Activated CD4-positive, CD25-positive, alpha-beta regulatory T cell treated with anti-CD3 and anti-CD28 coated beads, Interleukin-2, amount 50 U/mL, for 24 hours (primary cell): ENCODE results near the gene ZNF292.
"Not testable (repeated sequence)": the region's sequence is repeated elsewhere in the genome, so short reads cannot be mapped to it uniquely, and the experiment has no call there.

Source experiments
- ATAC-seq, 2 donors: fragments of 150-1000 bp; cut with Tn5 transposase; one replicate each; pipeline ENCODE4 v1.10.0; 2021; ENCODE audit warnings: mild to moderate bottlenecking in 1 of 2, moderate library complexity in 1 of 2

Gene ZNF292

GRCh38 chr6:87214831-87215230 lies 59.5 kb downstream of the ZNF292 start:
- ATAC-seq, result no peak

- ATAC-seq, result no peak
Observed at GRCh38 chr6:87220997-87221396, 65.6 kb downstream of the ZNF292 start.

DNA sequence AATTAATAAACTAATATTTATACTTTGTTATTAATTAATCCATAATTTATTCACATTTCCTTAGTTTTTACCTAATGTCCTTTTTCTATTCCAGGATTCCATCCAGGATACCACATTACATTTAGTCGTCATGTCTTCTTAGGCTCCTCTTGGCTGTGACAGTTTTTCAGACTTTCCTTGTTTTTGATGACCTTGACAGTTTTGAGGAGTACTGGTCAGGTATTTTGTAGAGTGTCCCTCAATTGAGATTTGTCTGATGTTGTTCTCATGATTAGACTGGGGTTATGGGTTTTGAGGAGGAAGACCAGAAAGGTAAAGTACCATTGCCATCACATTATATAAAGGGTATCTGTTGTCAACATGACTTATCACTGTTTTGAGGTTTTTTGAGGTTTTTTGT lies 67.3 kb downstream of the ZNF292 start:
- ATAC-seq, result no peak

DNA sequence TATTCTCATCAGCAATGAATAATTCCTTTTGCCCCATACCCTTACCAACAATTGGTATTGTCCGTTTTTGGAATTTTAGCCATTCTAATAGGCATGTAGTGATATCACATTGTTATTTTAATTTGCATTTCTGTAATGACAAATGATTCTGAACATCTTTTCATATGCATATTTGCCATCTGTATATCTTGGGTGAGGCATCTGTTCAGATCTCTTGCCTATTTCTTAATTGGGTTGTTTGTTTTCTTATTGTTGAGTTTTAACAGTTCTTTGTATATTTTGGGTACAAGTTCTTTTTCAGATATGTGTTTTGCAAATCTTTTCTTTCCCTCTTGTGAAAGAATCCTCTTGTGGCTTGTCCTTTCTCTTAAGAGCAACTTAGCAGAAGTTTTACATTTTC lies 69.6 kb downstream of the ZNF292 start:
- no peak for ATAC-seq

DNA sequence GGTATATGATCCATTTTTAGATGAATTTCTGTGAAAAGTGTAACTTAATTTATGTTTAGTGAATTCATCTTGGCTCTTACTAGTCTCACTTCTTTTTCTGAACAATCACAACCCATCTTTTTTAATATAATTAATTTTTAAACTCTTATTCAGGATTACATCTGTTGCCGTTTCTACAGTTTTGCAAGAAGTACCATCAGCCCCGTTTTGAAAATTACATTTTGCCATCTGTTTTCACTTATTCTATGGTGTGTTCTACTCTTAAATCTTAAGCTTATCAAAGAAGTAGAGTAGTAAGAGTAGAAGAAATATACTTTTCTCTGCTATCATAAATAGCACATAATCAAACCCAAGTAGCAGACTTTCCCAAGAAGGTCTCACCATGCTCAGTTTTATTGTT lies 70.1 kb downstream of the ZNF292 start:
- ATAC-seq, result no peak

- ATAC-seq, result no peak
Observed at GRCh38 chr6:87225937-87226336, 70.6 kb downstream of the ZNF292 start.

GRCh38 chr6:87230801-87231200 lies 75.4 kb downstream of the ZNF292 start:
- ATAC-seq, result no peak

- peak in 1 of 2 donors; percentile 36 for ATAC-seq
Observed at GRCh38 chr6:87237804-87238203, 82.4 kb downstream of the ZNF292 start.

- ATAC-seq, result not testable (repeated sequence)
Observed at GRCh38 chr6:87239098-87239635, 83.8 kb downstream of the ZNF292 start.

- no peak for ATAC-seq
Observed at GRCh38 chr6:87241304-87241703, 85.9 kb downstream of the ZNF292 start.

- no peak for ATAC-seq
Observed at GRCh38 chr6:87242311-87242710, 86.9 kb downstream of the ZNF292 start.

DNA sequence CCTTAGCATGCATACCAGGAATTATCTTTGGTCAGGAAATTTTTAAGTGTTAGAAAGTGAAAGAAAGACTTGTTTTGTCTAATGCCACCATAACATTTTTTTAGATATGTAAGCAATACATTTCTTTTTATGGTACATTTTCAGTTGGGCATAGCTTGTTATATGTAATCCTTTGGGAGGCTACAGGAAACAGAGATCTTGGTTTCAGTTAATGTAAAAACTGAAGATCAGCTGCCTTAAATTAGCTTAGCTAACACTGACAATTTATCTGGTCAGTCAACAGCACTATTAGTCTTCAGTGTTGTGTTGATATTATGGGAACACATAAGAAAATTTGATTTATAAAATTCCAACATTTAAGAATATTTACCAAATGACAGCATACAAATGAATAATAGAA lies 88.4 kb downstream of the ZNF292 start:
- no peak for ATAC-seq

GRCh38 chr6:87244380-87244779 lies 89.0 kb downstream of the ZNF292 start:
- ATAC-seq, result peak in 1 of 2 donors; percentile 35

DNA sequence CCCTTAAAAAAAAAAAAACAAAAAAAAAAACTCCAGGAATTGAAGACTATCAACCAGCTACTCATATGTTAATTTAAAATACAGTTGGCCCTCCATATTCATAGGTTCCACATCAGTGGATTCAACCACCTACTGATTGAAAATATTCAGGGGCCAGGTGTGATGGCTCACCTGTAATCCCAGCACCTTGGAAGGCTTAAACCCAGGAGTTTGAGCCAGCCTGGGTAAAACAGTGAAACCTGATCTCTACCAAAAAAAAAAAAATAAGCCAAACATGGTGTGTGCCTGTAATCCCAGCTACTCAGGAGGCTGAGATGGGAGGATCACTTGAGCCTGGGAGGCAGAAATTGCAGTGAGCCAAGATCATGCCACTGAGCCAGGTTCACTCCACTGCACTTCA lies 94.7 kb downstream of the ZNF292 start:
- no peak for ATAC-seq

DNA sequence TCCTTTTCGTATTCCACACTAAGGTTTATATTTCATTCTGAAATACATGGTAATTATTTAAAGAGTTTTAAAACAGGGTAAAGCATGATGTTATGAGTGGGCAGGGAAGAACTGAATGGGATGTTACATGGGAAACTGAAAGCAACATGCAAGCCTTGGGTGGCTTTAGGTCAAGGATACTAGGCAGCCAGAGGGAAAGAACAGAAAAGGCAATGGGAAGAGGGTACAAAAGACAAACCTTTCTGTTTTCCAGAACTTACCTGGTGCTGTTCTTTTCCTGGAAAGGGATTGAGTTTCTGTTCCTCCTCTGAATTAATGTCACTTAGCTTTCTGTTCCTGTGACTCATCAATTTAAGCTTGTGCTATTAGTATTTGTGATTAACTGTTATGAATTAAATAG lies 95.9 kb downstream of the ZNF292 start:
- ATAC-seq, result peak; percentile 46 to 48

DNA sequence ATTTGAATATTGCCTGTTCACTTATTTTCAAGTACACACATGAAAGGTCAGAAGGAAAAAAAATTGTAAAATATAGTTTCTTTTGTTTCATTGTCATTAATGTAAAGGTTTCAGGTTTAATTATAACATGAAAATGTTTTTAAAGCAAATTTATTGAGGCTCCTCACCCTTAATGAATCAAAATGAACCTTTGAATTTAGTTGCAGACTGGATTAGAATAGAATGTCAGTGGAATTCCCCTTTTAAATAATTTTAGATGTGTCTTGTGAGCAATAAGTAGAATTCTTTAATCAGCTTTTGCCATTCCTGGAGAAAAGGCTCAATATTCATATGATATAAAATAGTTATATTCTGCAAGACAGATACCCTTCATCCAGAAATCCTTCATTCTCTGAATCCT lies 96.4 kb downstream of the ZNF292 start:
- ATAC-seq, result peak; percentile 38 to 64

DNA sequence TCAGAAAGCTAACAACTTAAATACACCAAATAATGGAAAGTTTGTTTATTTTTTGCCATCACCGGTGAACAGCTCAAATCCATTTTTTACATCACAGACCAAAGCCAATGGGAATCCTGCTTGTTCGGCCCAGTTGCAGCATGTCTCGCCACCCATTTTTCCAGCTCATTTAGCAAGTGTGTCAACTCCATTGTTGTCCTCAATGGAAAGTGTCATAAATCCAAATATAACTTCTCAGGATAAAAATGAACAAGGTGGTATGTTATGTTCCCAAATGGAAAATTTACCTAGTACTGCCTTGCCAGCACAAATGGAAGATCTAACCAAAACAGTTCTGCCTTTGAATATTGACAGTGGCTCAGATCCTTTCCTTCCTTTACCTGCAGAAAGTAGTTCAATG lies 101.7 kb downstream of the ZNF292 start:
- ATAC-seq, result no peak

DNA sequence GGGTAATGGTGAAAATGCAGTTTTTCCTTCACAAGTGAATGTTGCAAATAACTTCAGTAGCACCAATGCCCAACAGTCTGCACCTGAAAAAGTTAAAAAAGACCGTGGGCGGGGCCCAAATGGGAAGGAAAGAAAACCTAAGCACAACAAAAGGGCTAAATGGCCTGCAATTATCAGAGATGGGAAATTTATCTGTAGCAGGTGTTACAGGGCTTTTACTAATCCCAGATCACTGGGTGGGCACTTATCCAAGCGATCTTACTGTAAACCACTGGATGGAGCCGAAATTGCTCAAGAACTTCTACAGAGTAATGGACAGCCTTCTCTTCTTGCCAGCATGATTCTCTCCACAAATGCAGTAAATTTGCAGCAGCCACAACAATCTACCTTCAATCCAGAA lies 102.2 kb downstream of the ZNF292 start:
- ATAC-seq, result no peak

GRCh38 chr6:87257975-87258374 lies 102.6 kb downstream of the ZNF292 start:
- ATAC-seq, result no peak

- ATAC-seq, result no peak
Observed at GRCh38 chr6:87259791-87260190, 104.4 kb downstream of the ZNF292 start.

GRCh38 chr6:87261534-87261933 lies 106.2 kb downstream of the ZNF292 start:
- no peak for ATAC-seq

- no peak for ATAC-seq
Observed at GRCh38 chr6:87264481-87264880, 109.1 kb downstream of the ZNF292 start.

DNA sequence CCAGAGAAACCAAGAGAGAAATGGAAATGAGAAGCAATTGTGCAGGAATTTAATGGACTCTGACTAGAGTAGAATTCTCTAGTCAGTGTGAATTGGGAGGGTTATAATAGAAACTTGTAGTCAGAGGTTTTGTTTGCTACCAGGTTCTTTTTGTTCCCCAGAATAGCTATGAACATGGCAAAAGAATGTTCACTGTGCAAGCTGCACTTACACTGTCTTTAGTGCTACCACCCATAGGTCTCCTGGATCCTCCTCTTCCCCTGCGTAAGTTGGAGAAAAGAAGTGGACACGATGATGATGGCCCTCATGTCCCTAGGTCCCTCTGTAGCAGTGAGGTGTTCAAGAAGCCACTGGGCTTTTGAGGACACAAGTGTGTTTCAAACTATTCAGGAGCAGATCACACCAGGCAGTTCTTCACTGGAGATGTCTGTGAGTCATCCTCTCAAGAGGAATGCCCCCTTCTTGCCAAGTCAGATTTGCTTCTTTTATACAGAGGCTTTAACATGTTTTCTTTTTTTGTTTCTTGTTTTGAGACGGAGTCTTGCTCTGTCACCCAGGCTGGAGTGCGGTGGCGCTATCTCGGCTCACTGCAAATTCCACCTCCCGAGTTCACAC lies 119.4 kb downstream of the ZNF292 start:
- ATAC-seq, result no peak

DNA sequence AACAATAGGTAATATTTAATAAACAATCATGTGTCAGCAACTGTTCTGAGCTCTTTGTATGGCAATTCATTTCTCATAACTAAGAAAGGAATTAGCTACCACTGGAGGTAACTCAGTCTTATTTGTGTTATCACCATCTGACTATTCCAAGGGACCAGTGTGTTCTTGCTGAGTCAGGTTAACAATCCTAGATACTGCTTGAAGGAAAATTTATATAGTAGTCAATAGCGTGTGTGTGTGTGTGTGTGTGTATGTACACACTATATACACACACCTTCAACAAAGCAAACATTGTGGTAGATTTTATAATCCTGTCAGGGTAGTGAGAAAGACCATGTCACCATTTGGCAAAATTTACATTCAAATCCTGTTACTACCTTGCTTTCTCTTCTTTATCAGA lies 121.3 kb downstream of the ZNF292 start:
- no peak for ATAC-seq

DNA sequence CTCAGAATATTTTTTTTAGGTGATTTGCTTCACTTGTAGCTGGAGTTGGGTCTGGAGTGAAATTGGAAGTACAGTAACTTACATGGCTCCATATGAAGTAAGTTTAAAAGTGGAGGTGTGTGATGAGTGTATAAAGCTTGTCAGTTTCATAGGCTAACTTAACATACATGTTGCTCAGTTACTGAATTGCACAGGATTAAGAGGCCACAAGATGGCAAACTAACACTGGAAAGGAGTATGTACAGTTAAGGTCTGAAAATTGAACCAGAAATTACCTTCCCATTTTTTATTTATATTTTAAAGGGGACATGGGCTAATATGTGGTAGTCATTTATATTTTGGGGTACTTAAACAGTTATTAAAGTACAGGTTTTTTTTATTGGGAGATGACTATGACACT lies 121.8 kb downstream of the ZNF292 start:
- ATAC-seq, result no peak
